Transverse colon (tissue), 3 donors: Measurements from ENCODE around the gene SLC25A41.

Experiments used
- EP300 ChIP-seq: sonication (generic); formaldehyde crosslinking; IDR thresholded peaks from one replicate; pipeline ENCODE4 v1.6.1; 2017; ENCODE audit warnings: antibody characterized with exemption, low read depth
- POLR2A ChIP-seq: fragments of 450-650 bp; IDR thresholded peaks from one replicate; pipeline ENCODE4 v1.6.1; 2016; ENCODE audit warnings: antibody characterized with exemption, mild to moderate bottlenecking, moderate library complexity
- TF ChIP-seq, protein P1 (sequence below), 5 experiments: fragments of 200-600 bp in 3 of 5; fragments of 450-650 bp in 2 of 5; sonication (generic) in 3 of 5; IDR thresholded peaks; 1 replicate in 2 of 5; 2 replicates in 3 of 5; pipeline ENCODE4 v1.5.1; 2016 to 2017; ENCODE audit warnings: antibody characterized with exemption in 5 of 5, inconsistent platforms in 3 of 5, mild to moderate bottlenecking in 2 of 5, moderate library complexity in 1 of 5

GRCh38 chr19:6429419-6430221 lies 3.9 kb downstream of the SLC25A41 start:
- TF ChIP-seq, protein P1, sequence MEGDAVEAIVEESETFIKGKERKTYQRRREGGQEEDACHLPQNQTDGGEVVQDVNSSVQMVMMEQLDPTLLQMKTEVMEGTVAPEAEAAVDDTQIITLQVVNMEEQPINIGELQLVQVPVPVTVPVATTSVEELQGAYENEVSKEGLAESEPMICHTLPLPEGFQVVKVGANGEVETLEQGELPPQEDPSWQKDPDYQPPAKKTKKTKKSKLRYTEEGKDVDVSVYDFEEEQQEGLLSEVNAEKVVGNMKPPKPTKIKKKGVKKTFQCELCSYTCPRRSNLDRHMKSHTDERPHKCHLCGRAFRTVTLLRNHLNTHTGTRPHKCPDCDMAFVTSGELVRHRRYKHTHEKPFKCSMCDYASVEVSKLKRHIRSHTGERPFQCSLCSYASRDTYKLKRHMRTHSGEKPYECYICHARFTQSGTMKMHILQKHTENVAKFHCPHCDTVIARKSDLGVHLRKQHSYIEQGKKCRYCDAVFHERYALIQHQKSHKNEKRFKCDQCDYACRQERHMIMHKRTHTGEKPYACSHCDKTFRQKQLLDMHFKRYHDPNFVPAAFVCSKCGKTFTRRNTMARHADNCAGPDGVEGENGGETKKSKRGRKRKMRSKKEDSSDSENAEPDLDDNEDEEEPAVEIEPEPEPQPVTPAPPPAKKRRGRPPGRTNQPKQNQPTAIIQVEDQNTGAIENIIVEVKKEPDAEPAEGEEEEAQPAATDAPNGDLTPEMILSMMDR (IDR thresholded peaks at IDR 0.05) = no peak
- no peak for TF ChIP-seq EP300
- TF ChIP-seq POLR2A = no peak
